Measurements from ENCODE around the gene FOXO3.
"Not testable (repeated sequence)": the region's sequence is repeated elsewhere in the genome, so short reads cannot be mapped to it uniquely, and the experiment has no call there.

DNA sequence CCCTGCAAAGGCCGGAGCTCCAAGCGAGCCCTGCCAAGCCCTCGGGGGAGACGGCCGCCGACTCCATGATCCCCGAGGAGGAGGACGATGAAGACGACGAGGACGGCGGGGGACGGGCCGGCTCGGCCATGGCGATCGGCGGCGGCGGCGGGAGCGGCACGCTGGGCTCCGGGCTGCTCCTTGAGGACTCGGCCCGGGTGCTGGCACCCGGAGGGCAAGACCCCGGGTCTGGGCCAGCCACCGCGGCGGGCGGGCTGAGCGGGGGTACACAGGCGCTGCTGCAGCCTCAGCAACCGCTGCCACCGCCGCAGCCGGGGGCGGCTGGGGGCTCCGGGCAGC lies 561 bp downstream of the FOXO3 start:
- TF ChIP-seq, protein P1, sequence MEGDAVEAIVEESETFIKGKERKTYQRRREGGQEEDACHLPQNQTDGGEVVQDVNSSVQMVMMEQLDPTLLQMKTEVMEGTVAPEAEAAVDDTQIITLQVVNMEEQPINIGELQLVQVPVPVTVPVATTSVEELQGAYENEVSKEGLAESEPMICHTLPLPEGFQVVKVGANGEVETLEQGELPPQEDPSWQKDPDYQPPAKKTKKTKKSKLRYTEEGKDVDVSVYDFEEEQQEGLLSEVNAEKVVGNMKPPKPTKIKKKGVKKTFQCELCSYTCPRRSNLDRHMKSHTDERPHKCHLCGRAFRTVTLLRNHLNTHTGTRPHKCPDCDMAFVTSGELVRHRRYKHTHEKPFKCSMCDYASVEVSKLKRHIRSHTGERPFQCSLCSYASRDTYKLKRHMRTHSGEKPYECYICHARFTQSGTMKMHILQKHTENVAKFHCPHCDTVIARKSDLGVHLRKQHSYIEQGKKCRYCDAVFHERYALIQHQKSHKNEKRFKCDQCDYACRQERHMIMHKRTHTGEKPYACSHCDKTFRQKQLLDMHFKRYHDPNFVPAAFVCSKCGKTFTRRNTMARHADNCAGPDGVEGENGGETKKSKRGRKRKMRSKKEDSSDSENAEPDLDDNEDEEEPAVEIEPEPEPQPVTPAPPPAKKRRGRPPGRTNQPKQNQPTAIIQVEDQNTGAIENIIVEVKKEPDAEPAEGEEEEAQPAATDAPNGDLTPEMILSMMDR (IDR thresholded peaks at IDR 0.05): not testable (repeated sequence)
- TF ChIP-seq POLR2A, EP300, POLR2AphosphoS5 (IDR thresholded peaks at IDR 0.05): not testable (repeated sequence)
